Endothelial cell of umbilical vein (primary cell): ENCODE measurements around the gene PDHA1. TPM values are rescaled to one million over a fixed set of nuclear protein-coding genes. Genes with fewer than 3 reads are reported as not detected.

Experiments used
- BruUV-seq: library from RNA; stranded (reverse); fragments of 400-500 nt; replicated peaks from 2 replicates; lab custom pipeline; 2021; lab: Mats Ljungman, UMichigan
- CTCF ChIA-PET: fragments of 300-600, 350-600 bp; sonication (Branson Sonifier 250); formaldehyde crosslinking; loops from one replicate; lab custom pipeline; 2021; ENCODE audit warnings: antibody characterized with exemption, inconsistent platforms; lab: Charles Lee
- POLR2A ChIA-PET: fragments of 300-600, 350-600 bp; sonication (Branson Sonifier 250); formaldehyde crosslinking; loops from one replicate; lab custom pipeline; 2021; ENCODE audit warnings: antibody characterized with exemption, inconsistent platforms; lab: Charles Lee
- DNase-seq: peaks from one replicate; pipeline ENCODE4 v3.0.0-alpha.2; 2011; ENCODE audit warnings: low read depth, low spot score
- FAIRE-seq: peaks from 2 replicates; lab custom pipeline; 2011; peaks lifted over from hg19 to GRCh38; lab: Jason Lieb, UNC
- H2AFZ ChIP-seq: 2 replicates; pipeline ENCODE4 v1.6.0; 2012; ENCODE audit warnings: low read depth, low read length, control low read depth, inconsistent platforms
- H3K27ac ChIP-seq: 2 replicates; pipeline ENCODE4 v1.5.1; 2011; ENCODE audit warnings: low read depth, mild to moderate bottlenecking, control low read depth, low read length, moderate library complexity; ENCODE audit not compliant: insufficient read depth
- H3K27me3 ChIP-seq, 2 experiments: 2 replicates each; pipeline versions ENCODE4 v1.6.0 to v1.6.1; 2011; ENCODE audit warnings: low read length in 2 of 2, mixed read lengths in 1 of 2; ENCODE audit not compliant: control insufficient read depth in 2 of 2, insufficient read depth in 2 of 2
- H3K36me3 ChIP-seq, 2 experiments: 2 replicates in 1 of 2; 3 replicates in 1 of 2; pipeline ENCODE4 v1.5.1; 2011; ENCODE audit warnings: low read length in 2 of 2, mild to moderate bottlenecking in 1 of 2, moderate library complexity in 1 of 2; ENCODE audit not compliant: control insufficient read depth in 2 of 2, insufficient read depth in 2 of 2; ENCODE audit errors: extremely low read depth in 1 of 2
- H3K4me1 ChIP-seq: 3 replicates; pipeline ENCODE4 v1.5.1; 2011; ENCODE audit warnings: mild to moderate bottlenecking, low read length; ENCODE audit not compliant: control insufficient read depth, insufficient read depth; ENCODE audit errors: extremely low read depth
- H3K4me2 ChIP-seq: 2 replicates; pipeline ENCODE4 v1.6.1; 2011; ENCODE audit warnings: low read length, control low read depth, mixed read lengths; ENCODE audit not compliant: insufficient read depth
- H3K4me3 ChIP-seq, 3 experiments: fragments of 200-600 bp in 1 of 3; sonication (generic), shearing (Covaris generic) in 1 of 3; replicated peaks in 1 of 3; 2 replicates each; pipeline ENCODE4 v1.5.1; 2011 to 2016; ENCODE audit warnings: control low read depth in 3 of 3, low read length in 3 of 3, mild to moderate bottlenecking in 2 of 3, inconsistent platforms in 1 of 3, low read depth in 1 of 3, moderate library complexity in 1 of 3; ENCODE audit not compliant: insufficient read depth in 1 of 3
- H3K79me2 ChIP-seq: 2 replicates; pipeline ENCODE4 v1.6.0; 2012; ENCODE audit warnings: low read length, inconsistent platforms; ENCODE audit not compliant: control insufficient read depth, insufficient read depth
- H3K9ac ChIP-seq: replicated peaks from 2 replicates; pipeline ENCODE3; 2011; ENCODE audit warnings: low read length, control low read depth; ENCODE audit not compliant: insufficient read depth; ENCODE audit errors: extremely low read depth
- H3K9me1 ChIP-seq: replicated peaks from 3 replicates; pipeline ENCODE4 v1.6.0; 2011; ENCODE audit warnings: mild to moderate bottlenecking, low read length; ENCODE audit not compliant: control insufficient read depth, insufficient read depth; ENCODE audit errors: extremely low read depth
- H3K9me3 ChIP-seq: replicated peaks from 2 replicates; pipeline ENCODE4 v1.5.1; 2012; ENCODE audit warnings: low read length, inconsistent platforms; ENCODE audit not compliant: control insufficient read depth, insufficient read depth
- H4K20me1 ChIP-seq: replicated peaks from 2 replicates; pipeline ENCODE3; 2011; ENCODE audit warnings: mild to moderate bottlenecking, low read length; ENCODE audit not compliant: control insufficient read depth, insufficient read depth; ENCODE audit errors: extremely low read depth
- EZH2 ChIP-seq: IDR thresholded peaks from 2 replicates; pipeline ENCODE4 v1.6.1; 2012; ENCODE audit warnings: borderline replicate concordance, low read depth, mild to moderate bottlenecking, moderate library complexity, low read length, inconsistent platforms; ENCODE audit not compliant: severe bottlenecking
- FOS ChIP-seq: IDR thresholded peaks from 2 replicates; pipeline ENCODE4 v1.6.1; 2011; ENCODE audit warnings: mild to moderate bottlenecking, low read length, moderate library complexity, borderline replicate concordance; ENCODE audit not compliant: insufficient read depth
- GATA2 ChIP-seq: IDR thresholded peaks from 2 replicates; pipeline ENCODE4 v1.7.0; 2011; ENCODE audit warnings: low read depth, mild to moderate bottlenecking, moderate library complexity, mixed read lengths, low read length; ENCODE audit not compliant: insufficient read length, insufficient read depth
- JUN ChIP-seq: IDR thresholded peaks from 2 replicates; pipeline ENCODE4 v1.6.1; 2011; ENCODE audit warnings: borderline replicate concordance, low read depth; ENCODE audit not compliant: insufficient read length, insufficient read depth
- MYC ChIP-seq: IDR thresholded peaks from one replicate; pipeline ENCODE4 v1.6.1; 2011; ENCODE audit warnings: mild to moderate bottlenecking, low read depth, low read length
- POLR2A ChIP-seq: IDR thresholded peaks from 2 replicates; pipeline ENCODE4 v1.6.1; 2012; ENCODE audit warnings: low read depth, mild to moderate bottlenecking, control low read depth, low read length
- POLR2AphosphoS5 ChIP-seq: IDR thresholded peaks from 2 replicates; pipeline ENCODE4 v1.6.1; 2012; ENCODE audit warnings: low read depth, mild to moderate bottlenecking, control low read depth, low read length, moderate library complexity; ENCODE audit not compliant: insufficient read depth
- dilution Hi-C: fragments of 300-500 bp; cut with MboI; formaldehyde crosslinking; loops from one replicate; pipeline ENCODE4 v1.15.0; 2019; ENCODE audit warnings: low sequenced_read_pairs; ENCODE audit not compliant: extremely low pct_ligation_motif_present
- intact Hi-C: fragments of 100-400 bp; cut with micrococcal nuclease; formaldehyde crosslinking; loops from one replicate; pipeline ENCODE4 v1.10.0; 2022
- polyA plus RNA-seq, 4 experiments: library from polyadenylated mRNA; depleted of rRNA in 3 of 4; stranded (reverse) in 3 of 4; unstranded in 1 of 4; fragments of >200 nt; gene quantifications; 2 replicates each; pipeline versions ENCODE4 v1.2.1 to v1.2.3, GENCODE V29; 2011 to 2012; ENCODE audit warnings: missing spikeins in 1 of 4
- total RNA-seq: library from RNA; stranded (reverse); gene quantifications from 2 replicates; pipeline ENCODE4 v1.2.3, GENCODE V29; 2021
- TF ChIP-seq, protein P1 (sequence below), 2 donors: IDR thresholded peaks; 1 replicate in 1 of 2; 2 replicates in 1 of 2; pipeline ENCODE4 v1.5.1; 2011; ENCODE audit warnings: low read length in 2 of 2, mild to moderate bottlenecking in 2 of 2, moderate library complexity in 2 of 2, control low read depth in 1 of 2, inconsistent platforms in 1 of 2, low read depth in 1 of 2; ENCODE audit not compliant: insufficient read depth in 1 of 2; ENCODE audit errors: extremely low read depth in 1 of 2
- TF ChIP-seq, protein P2 (sequence below): IDR thresholded peaks from 2 replicates; pipeline ENCODE4 v1.6.1; 2011; ENCODE audit not compliant: insufficient read depth, insufficient read length

The PDHA1 gene
- total and polyA plus RNA-seq, 2 donors (not counting 3 experiments of a cell fraction or from before 2014, with no cell fraction given), result 76.8 to 138 TPM

DNA sequence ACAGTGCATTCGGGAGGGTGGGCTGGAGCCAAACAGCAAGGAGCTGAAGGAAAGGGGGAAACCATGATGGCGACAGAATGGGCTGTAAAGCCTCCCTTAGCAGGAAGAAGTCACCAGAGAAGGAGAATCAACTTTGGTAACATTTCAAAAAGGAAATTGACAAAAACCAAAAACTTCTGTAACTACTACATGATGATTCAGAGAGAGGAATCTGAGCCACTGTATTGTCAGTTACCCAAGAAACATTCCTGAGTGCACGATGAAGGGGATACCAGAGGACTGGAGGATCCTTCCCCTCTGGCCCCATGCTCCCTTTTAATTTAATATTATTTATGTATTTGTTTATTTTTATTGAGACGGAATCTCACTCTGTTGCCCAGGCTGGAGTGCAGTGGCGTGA lies 26.3 kb downstream of the PDHA1 start:
- BruUV-seq, result no TSS peak
- no peak for DNase-seq
- intact Hi-C loops, result no loop called here

More for the DNA sequence above, 26.3 kb downstream of the PDHA1 start:
- ChIA-PET CTCF (no interaction called here), POLR2A (no interaction called here)
- H3K79me2 ChIP-seq, result no peaks in the 10 kb centered on the region
- H3K4me2 ChIP-seq, result no peak overlapping the region
- FAIRE-seq, result no peak
- no peaks in the 10 kb centered on the region for H3K36me3 ChIP-seq
- H3K27me3 ChIP-seq, result no peaks in the 10 kb centered on the region
- no peak overlapping the region for H3K27ac ChIP-seq
- no peaks in the 10 kb centered on the region for H3K9me3 ChIP-seq
- dilution Hi-C loops, result no loop called here
- H3K4me3 ChIP-seq, result no peak overlapping the region
- H3K4me1 ChIP-seq, result no peaks in the 10 kb centered on the region
- TF ChIP-seq, protein P1, sequence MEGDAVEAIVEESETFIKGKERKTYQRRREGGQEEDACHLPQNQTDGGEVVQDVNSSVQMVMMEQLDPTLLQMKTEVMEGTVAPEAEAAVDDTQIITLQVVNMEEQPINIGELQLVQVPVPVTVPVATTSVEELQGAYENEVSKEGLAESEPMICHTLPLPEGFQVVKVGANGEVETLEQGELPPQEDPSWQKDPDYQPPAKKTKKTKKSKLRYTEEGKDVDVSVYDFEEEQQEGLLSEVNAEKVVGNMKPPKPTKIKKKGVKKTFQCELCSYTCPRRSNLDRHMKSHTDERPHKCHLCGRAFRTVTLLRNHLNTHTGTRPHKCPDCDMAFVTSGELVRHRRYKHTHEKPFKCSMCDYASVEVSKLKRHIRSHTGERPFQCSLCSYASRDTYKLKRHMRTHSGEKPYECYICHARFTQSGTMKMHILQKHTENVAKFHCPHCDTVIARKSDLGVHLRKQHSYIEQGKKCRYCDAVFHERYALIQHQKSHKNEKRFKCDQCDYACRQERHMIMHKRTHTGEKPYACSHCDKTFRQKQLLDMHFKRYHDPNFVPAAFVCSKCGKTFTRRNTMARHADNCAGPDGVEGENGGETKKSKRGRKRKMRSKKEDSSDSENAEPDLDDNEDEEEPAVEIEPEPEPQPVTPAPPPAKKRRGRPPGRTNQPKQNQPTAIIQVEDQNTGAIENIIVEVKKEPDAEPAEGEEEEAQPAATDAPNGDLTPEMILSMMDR (IDR thresholded peaks at IDR 0.05; ENCODE audit: extremely low read depth in 1 of 2, insufficient read depth in 1 of 2, low read depth in 1 of 2, low read length in 2 of 2), result no peak
- no peak for TF ChIP-seq FOS
- TF ChIP-seq MYC, result no peak
- no peak for TF ChIP-seq EZH2
- TF ChIP-seq, protein P2, sequence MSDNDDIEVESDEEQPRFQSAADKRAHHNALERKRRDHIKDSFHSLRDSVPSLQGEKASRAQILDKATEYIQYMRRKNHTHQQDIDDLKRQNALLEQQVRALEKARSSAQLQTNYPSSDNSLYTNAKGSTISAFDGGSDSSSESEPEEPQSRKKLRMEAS, result no peak
- TF ChIP-seq POLR2AphosphoS5, result no peak
- no peak for TF ChIP-seq JUN
- TF ChIP-seq GATA2, result no peak
- no peak for TF ChIP-seq POLR2A
- H3K9ac ChIP-seq, result no peak overlapping the region
- no peaks in the 10 kb centered on the region for H4K20me1 ChIP-seq
- no peak overlapping the region for H2AFZ ChIP-seq
- H3K9me1 ChIP-seq, result no peaks in the 10 kb centered on the region
